HepG2 (cell line): ENCODE data around the gene CACNA1C. TPM values are rescaled to one million over a fixed set of nuclear protein-coding genes. Genes with fewer than 3 reads are reported as not detected.

Experiments used
- ATAC-seq: fragments of 200-7000 bp; cut with Tn5 transposase; 3 replicates; pipeline ENCODE4 v1.9.1; 2020; ENCODE audit warnings: mild to moderate bottlenecking, moderate library complexity
- BruUV-seq: library from RNA; stranded (reverse); fragments of 400-500 nt; replicated peaks from 2 replicates; lab custom pipeline; 2021; lab: Mats Ljungman, UMichigan
- CTCF ChIA-PET: fragments of 300-600 bp; formaldehyde crosslinking; extraction: SDS; loops from one replicate; lab custom pipeline; 2021; ENCODE audit warnings: low total read pairs, inconsistent platforms, low intra/inter-chr PET ratio; lab: Yijun Ruan, JAX
- POLR2A ChIA-PET: fragments of 350-600 bp; sonication (Branson Sonifier 250); formaldehyde crosslinking; loops from one replicate; lab custom pipeline; 2020; ENCODE audit warnings: antibody characterized with exemption, inconsistent platforms; lab: Yijun Ruan, JAX
- DNase-seq: peaks from one replicate; pipeline ENCODE4 v3.0.0-alpha.2; 2015; ENCODE audit warnings: low spot score
- FAIRE-seq: peaks from 3 replicates; lab custom pipeline; 2011; peaks lifted over from hg19 to GRCh38; lab: Jason Lieb, UNC
- H2AFZ ChIP-seq: one replicate; pipeline ENCODE4 v1.6.1; 2011; ENCODE audit warnings: low read length, inconsistent platforms
- H3K27ac ChIP-seq: fragments of 300-600 bp; 3 replicates; pipeline ENCODE4 v1.8.0; 2011; ENCODE audit warnings: mixed run types, mild to moderate bottlenecking, mixed read lengths, low read length, inconsistent platforms; ENCODE audit not compliant: insufficient read depth; ENCODE audit errors: extremely low read length
- H3K27me3 ChIP-seq, 2 experiments: fragments of 200-600 bp in 1 of 2; 2 replicates in 1 of 2; 3 replicates in 1 of 2; pipeline versions ENCODE4 v1.6.0 to v1.8.0; 2011; ENCODE audit warnings: low read length in 2 of 2, mild to moderate bottlenecking in 2 of 2, moderate library complexity in 2 of 2, inconsistent platforms in 1 of 2; ENCODE audit not compliant: insufficient read depth in 2 of 2, control insufficient read depth in 1 of 2
- H3K36me3 ChIP-seq, 2 experiments: fragments of 200-600 bp in 1 of 2; replicated peaks in 1 of 2; 2 replicates in 1 of 2; 3 replicates in 1 of 2; pipeline versions ENCODE4 v1.5.1 to v1.8.0; 2011; ENCODE audit warnings: low read length in 2 of 2, inconsistent platforms in 1 of 2; ENCODE audit not compliant: insufficient read depth in 2 of 2, control insufficient read depth in 1 of 2
- H3K4me1 ChIP-seq: 2 replicates; pipeline ENCODE4 v1.5.1; 2012; ENCODE audit warnings: low read length, inconsistent platforms; ENCODE audit not compliant: insufficient read depth
- H3K4me2 ChIP-seq: 2 replicates; pipeline ENCODE4 v1.6.0; 2011; ENCODE audit warnings: low read depth, low read length, inconsistent platforms
- H3K4me3 ChIP-seq, 3 experiments: fragments of 200-600 bp in 1 of 3; sonication (generic), shearing (Covaris generic) in 1 of 3; replicated peaks in 1 of 3; 2 replicates each; pipeline ENCODE4 v1.5.1; 2011 to 2016; ENCODE audit warnings: low read length in 3 of 3, inconsistent platforms in 2 of 3, low read depth in 2 of 3, mild to moderate bottlenecking in 2 of 3, control low read depth in 1 of 3, mixed read lengths in 1 of 3; ENCODE audit not compliant: insufficient read depth in 1 of 3
- H3K79me2 ChIP-seq: one replicate; pipeline ENCODE4 v1.6.1; 2011; ENCODE audit warnings: low read length, inconsistent platforms; ENCODE audit not compliant: insufficient read depth
- H3K9ac ChIP-seq: 2 replicates; pipeline ENCODE4 v1.6.0; 2011; ENCODE audit warnings: mild to moderate bottlenecking, low read depth, low read length, inconsistent platforms; ENCODE audit not compliant: insufficient read depth
- H3K9me3 ChIP-seq: 2 replicates; pipeline ENCODE4 v1.5.1; 2012; ENCODE audit warnings: mild to moderate bottlenecking, low read length
- H4K20me1 ChIP-seq: 2 replicates; pipeline ENCODE4 v1.6.0; 2011; ENCODE audit warnings: inconsistent platforms, mild to moderate bottlenecking, low read length, moderate library complexity; ENCODE audit not compliant: insufficient read depth
- CHD2 ChIP-seq: IDR thresholded peaks from 2 replicates; pipeline ENCODE4 v1.6.1; 2011; ENCODE audit warnings: low read depth, low read length, improper control_type of control experiment
- HNRNPH1 ChIP-seq: fragments of 200-400 bp; formaldehyde crosslinking; optimal IDR thresholded peaks from 2 replicates; pipeline ENCODE3; 2017; ENCODE audit warnings: mild to moderate bottlenecking, low read depth, low read length
- JUN ChIP-seq: sonication (generic); formaldehyde crosslinking; IDR thresholded peaks from 2 replicates; pipeline ENCODE4 v1.4.0; 2020; ENCODE audit warnings: mild to moderate bottlenecking, missing genetic modification reagents
- RNF2 ChIP-seq: fragments of 450-650 bp; conservative IDR thresholded peaks from 2 replicates; pipeline ENCODE4 v1.6.1; 2016; ENCODE audit warnings: low read depth
- SOX6 ChIP-seq, 2 experiments: fragments of 450-650 bp in 1 of 2; sonication (generic) in 1 of 2; formaldehyde crosslinking in 1 of 2; IDR thresholded peaks; 2 replicates each; pipeline versions ENCODE4 v1.4.0 to v1.6.1; 2017 to 2020; ENCODE audit warnings: antibody characterized with exemption in 1 of 2, mild to moderate bottlenecking in 1 of 2, missing genetic modification reagents in 1 of 2
- SPEN ChIP-seq: sonication (generic); formaldehyde crosslinking; IDR thresholded peaks from 2 replicates; pipeline ENCODE4 v1.5.1; 2020; ENCODE audit warnings: low read depth, mild to moderate bottlenecking, missing genetic modification reagents
- TEAD3 ChIP-seq: optimal IDR thresholded peaks from 2 replicates; pipeline ENCODE3; 2016; ENCODE audit warnings: borderline replicate concordance
- ZBTB42 ChIP-seq: sonication (generic); formaldehyde crosslinking; IDR thresholded peaks from 2 replicates; pipeline ENCODE4 v1.5.0; 2020; ENCODE audit warnings: mild to moderate bottlenecking, missing genetic modification reagents
- ZFYVE20 ChIP-seq: sonication (generic); formaldehyde crosslinking; IDR thresholded peaks from 2 replicates; pipeline ENCODE4 v1.8.0; 2023; ENCODE audit warnings: low read depth, mild to moderate bottlenecking, moderate library complexity, missing genetic modification reagents, borderline replicate concordance
- ZNF543 ChIP-seq: sonication (generic); formaldehyde crosslinking; IDR thresholded peaks from 2 replicates; pipeline ENCODE4 v1.4.0; 2020; ENCODE audit warnings: mild to moderate bottlenecking, missing genetic modification reagents
- ZSCAN25 ChIP-seq: sonication (generic); formaldehyde crosslinking; IDR thresholded peaks from 2 replicates; pipeline ENCODE4 v1.8.0; 2022; ENCODE audit warnings: mild to moderate bottlenecking, missing genetic modification reagents
- WGBS: methylation state at CpG from one replicate; pipeline ENCODE4 v1.1.6; 2017; ENCODE audit warnings: low lambda C conversion rate; 5-methylcytosine and 5-hydroxymethylcytosine counted together
- in situ Hi-C: cut with HindIII; loops from 2 replicates; pipeline ENCODE4 v1.10.0; 2017; ENCODE audit warnings: low pct_unique_long_range_greater_than_20kb; ENCODE audit not compliant: extremely low pct_ligation_motif_present
- intact Hi-C: fragments of 100-400 bp; cut with micrococcal nuclease; formaldehyde crosslinking; loops from one replicate; pipeline ENCODE4 v1.10.0; 2022; ENCODE audit not compliant: unreplicated experiment
- polyA plus RNA-seq, 8 experiments: library from polyadenylated mRNA; depleted of rRNA in 3 of 8; stranded (reverse) in 7 of 8; unstranded in 1 of 8; fragments of >200 nt; fragmentation: Illumina TruSeq in 4 of 8; extraction: Trizol in 4 of 8; gene quantifications; 2 replicates each; pipeline versions ENCODE4 v1.2.1 to v1.2.3, GENCODE V29; 2011 to 2016; ENCODE audit warnings: low read depth in 4 of 8, missing spikeins in 1 of 8, mixed read lengths in 1 of 8; ENCODE audit not compliant: insufficient read depth in 1 of 8
- total RNA-seq, 5 experiments: library from RNA; depleted of rRNA; stranded (reverse); fragments of >200 nt; fragmentation: Illumina TruSeq; extraction: Trizol; gene quantifications; 2 replicates each; pipeline ENCODE4 v1.2.3, GENCODE V29; 2016; ENCODE audit warnings: low read depth in 1 of 5
- TF ChIP-seq, protein P1 (sequence below): sonication (generic); formaldehyde crosslinking; IDR thresholded peaks from 2 replicates; pipeline ENCODE4 v1.9.0; 2021; ENCODE audit warnings: missing genetic modification reagents, mild to moderate bottlenecking, borderline replicate concordance
- TF ChIP-seq, protein P2 (sequence below): IDR thresholded peaks from 2 replicates; pipeline ENCODE4 v1.6.1; 2016
- TF ChIP-seq, protein P3 (sequence below): sonication (generic); formaldehyde crosslinking; IDR thresholded peaks from 2 replicates; pipeline ENCODE4 v1.8.0; 2022; ENCODE audit warnings: missing genetic modification reagents, mild to moderate bottlenecking, moderate library complexity, borderline replicate concordance

CACNA1C gene
- total and polyA plus RNA-seq, 2 of the 13 experiments (the other 11 are each of a cell fraction or from before 2014, with no cell fraction given), result not detected

DNA sequence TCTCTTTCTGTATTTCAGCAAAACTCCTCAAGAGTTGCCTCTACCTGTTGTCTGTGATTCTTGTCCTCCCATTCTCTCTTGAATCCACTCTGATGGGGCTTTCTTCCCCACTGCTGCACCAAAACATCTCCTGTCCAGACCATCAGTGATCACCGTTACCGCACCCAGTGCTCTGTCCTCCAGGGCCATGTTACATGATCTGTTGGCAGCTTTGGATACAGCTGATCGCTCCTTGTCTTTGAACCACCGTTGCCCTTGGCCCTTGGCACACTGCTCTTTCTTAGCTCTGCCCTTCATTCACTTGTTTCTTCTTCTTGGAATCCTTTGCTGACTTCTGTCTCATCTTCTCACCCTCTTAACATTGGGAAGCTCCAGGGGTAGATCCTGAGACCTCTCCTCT is 408.3 kb downstream of the CACNA1C start:
- H3K9me3 ChIP-seq, result no peaks in the 10 kb centered on the region
- H3K4me3 ChIP-seq, result no peak overlapping the region
- BruUV-seq, result no TSS peak
- 50% methylated on average over 4 of the region's 4 CpGs for WGBS
- no peak for FAIRE-seq
- intact Hi-C loops, result no loop called here
- H3K27ac ChIP-seq, result no peak overlapping the region
- DNase-seq, result no peak
- H3K36me3 ChIP-seq, result no peaks in the 10 kb centered on the region
- H3K4me2 ChIP-seq, result no peak overlapping the region
- no peak for ATAC-seq
- H3K9ac ChIP-seq, result no peak overlapping the region
- POLR2A ChIA-PET, result no interaction called here
- H3K4me1 ChIP-seq, result no peaks in the 10 kb centered on the region
- in situ Hi-C loops, result no loop called here
- TF ChIP-seq, protein P1, sequence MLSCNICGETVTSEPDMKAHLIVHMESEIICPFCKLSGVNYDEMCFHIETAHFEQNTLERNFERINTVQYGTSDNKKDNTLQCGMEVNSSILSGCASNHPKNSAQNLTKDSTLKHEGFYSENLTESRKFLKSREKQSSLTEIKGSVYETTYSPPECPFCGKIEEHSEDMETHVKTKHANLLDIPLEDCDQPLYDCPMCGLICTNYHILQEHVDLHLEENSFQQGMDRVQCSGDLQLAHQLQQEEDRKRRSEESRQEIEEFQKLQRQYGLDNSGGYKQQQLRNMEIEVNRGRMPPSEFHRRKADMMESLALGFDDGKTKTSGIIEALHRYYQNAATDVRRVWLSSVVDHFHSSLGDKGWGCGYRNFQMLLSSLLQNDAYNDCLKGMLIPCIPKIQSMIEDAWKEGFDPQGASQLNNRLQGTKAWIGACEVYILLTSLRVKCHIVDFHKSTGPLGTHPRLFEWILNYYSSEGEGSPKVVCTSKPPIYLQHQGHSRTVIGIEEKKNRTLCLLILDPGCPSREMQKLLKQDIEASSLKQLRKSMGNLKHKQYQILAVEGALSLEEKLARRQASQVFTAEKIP (CRISPR knock-in tag), result no peak
- no peak for TF ChIP-seq SOX6 (IDR thresholded peaks at IDR 0.05)
- TF ChIP-seq SOX6 (CRISPR knock-in tag; IDR thresholded peaks at IDR 0.05), result no peak
- TF ChIP-seq JUN (CRISPR knock-in tag), result no peak
- no peak for TF ChIP-seq CHD2
- no peak for TF ChIP-seq ZSCAN25 (CRISPR knock-in tag)
- no peak for TF ChIP-seq ZBTB42 (CRISPR knock-in tag)
- no peak for TF ChIP-seq ZFYVE20
- no peak for TF ChIP-seq TEAD3 (CRISPR knock-in tag)
- TF ChIP-seq, protein P2, sequence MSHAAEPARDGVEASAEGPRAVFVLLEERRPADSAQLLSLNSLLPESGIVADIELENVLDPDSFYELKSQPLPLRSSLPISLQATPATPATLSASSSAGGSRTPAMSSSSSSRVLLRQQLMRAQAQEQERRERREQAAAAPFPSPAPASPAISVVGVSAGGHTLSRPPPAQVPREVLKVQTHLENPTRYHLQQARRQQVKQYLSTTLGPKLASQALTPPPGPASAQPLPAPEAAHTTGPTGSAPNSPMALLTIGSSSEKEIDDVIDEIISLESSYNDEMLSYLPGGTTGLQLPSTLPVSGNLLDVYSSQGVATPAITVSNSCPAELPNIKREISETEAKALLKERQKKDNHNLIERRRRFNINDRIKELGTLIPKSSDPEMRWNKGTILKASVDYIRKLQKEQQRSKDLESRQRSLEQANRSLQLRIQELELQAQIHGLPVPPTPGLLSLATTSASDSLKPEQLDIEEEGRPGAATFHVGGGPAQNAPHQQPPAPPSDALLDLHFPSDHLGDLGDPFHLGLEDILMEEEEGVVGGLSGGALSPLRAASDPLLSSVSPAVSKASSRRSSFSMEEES (CRISPR knock-in tag), result no peak
- no peak for TF ChIP-seq ZNF543
- TF ChIP-seq HNRNPH1, result no peak
- TF ChIP-seq, protein P3, sequence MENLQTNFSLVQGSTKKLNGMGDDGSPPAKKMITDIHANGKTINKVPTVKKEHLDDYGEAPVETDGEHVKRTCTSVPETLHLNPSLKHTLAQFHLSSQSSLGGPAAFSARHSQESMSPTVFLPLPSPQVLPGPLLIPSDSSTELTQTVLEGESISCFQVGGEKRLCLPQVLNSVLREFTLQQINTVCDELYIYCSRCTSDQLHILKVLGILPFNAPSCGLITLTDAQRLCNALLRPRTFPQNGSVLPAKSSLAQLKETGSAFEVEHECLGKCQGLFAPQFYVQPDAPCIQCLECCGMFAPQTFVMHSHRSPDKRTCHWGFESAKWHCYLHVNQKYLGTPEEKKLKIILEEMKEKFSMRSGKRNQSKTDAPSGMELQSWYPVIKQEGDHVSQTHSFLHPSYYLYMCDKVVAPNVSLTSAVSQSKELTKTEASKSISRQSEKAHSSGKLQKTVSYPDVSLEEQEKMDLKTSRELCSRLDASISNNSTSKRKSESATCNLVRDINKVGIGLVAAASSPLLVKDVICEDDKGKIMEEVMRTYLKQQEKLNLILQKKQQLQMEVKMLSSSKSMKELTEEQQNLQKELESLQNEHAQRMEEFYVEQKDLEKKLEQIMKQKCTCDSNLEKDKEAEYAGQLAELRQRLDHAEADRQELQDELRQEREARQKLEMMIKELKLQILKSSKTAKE, result no peak
- no peak for TF ChIP-seq RNF2
- no peak for TF ChIP-seq SPEN (CRISPR knock-in tag)
- TF ChIP-seq, all 625 proteins: peak for 0
- CTCF ChIA-PET, result no interaction called here
- peaks cover 2% of the 10 kb centered on the region; the same call in 1 of the 2 replicates for H4K20me1 ChIP-seq
- H3K27me3 ChIP-seq, result peaks cover 9 to 59% of the 10 kb centered on the region in 2 experiments; a peak in 3 of 5 replicates
- H2AFZ ChIP-seq, result no peak overlapping the region
- no peaks in the 10 kb centered on the region for H3K79me2 ChIP-seq
